H1 (cell line): Measurements from ENCODE around the gene DNAJB6.

Experiments used
- CTCF ChIP-seq, 3 experiments: IDR thresholded peaks; 1 replicate in 2 of 3; 2 replicates in 1 of 3; pipeline versions ENCODE4 v1.5.1 to v1.6.1; 2011; ENCODE audit warnings: low read length in 3 of 3, mild to moderate bottlenecking in 3 of 3, inconsistent platforms in 2 of 3, low read depth in 1 of 3, moderate library complexity in 1 of 3; ENCODE audit not compliant: insufficient read depth in 1 of 3; ENCODE audit errors: control extremely low read depth in 1 of 3
- GABPA ChIP-seq: IDR thresholded peaks from 2 replicates; pipeline ENCODE4 v1.6.1; 2011; ENCODE audit warnings: mild to moderate bottlenecking, low read length, moderate library complexity, borderline replicate concordance; ENCODE audit not compliant: insufficient read depth
- JUN ChIP-seq: IDR thresholded peaks from 2 replicates; pipeline ENCODE4 v1.6.1; 2011; ENCODE audit warnings: low read depth, mild to moderate bottlenecking, improper control_type of control experiment, low read length
- JUND ChIP-seq: IDR thresholded peaks from 2 replicates; pipeline ENCODE4 v1.6.1; 2011; ENCODE audit warnings: mild to moderate bottlenecking, improper control_type of control experiment, low read length
- MAX ChIP-seq: IDR thresholded peaks from 2 replicates; pipeline ENCODE4 v1.6.1; 2012; ENCODE audit warnings: inconsistent platforms
- POLR2A ChIP-seq, 2 experiments: IDR thresholded peaks; 1 replicate in 1 of 2; 2 replicates in 1 of 2; pipeline ENCODE4 v1.6.1; 2011; ENCODE audit warnings: low read depth in 2 of 2, low read length in 2 of 2, mild to moderate bottlenecking in 2 of 2; ENCODE audit errors: control extremely low read depth in 1 of 2
- RFX5 ChIP-seq: IDR thresholded peaks from 2 replicates; pipeline ENCODE4 v1.6.1; 2011; ENCODE audit warnings: low read depth, low read length, improper control_type of control experiment, borderline replicate concordance
- ZNF274 ChIP-seq: IDR thresholded peaks from 2 replicates; pipeline ENCODE4 v1.7.0; 2012; ENCODE audit warnings: low read length, borderline replicate concordance; ENCODE audit errors: extremely low read depth

- TF ChIP-seq ZNF274 (no peak), CTCF (IDR thresholded peaks at IDR 0.05; ENCODE audit: control extremely low read depth in 1 of 3, insufficient read depth in 1 of 3, low read depth in 1 of 3, low read length in 3 of 3) (no peak), GABPA (no peak), JUND (no peak), RFX5 (no peak), POLR2A (IDR thresholded peaks at IDR 0.05; ENCODE audit: control extremely low read depth in 1 of 2, low read depth in 2 of 2, low read length in 2 of 2) (no peak), MAX (no peak), JUN (no peak)
Measured at GRCh38 chr7:157312941-157313340, 23.9 kb upstream of the DNAJB6 start.
